Neural progenitor cell (in vitro differentiated cells): ENCODE measurements around the gene PRTFDC1. TPM values are rescaled to one million over a fixed set of nuclear protein-coding genes. Genes with fewer than 3 reads are reported as not detected.

Experiments used
- DNase-seq: peaks from one replicate; pipeline ENCODE4 v3.0.0-alpha.2; 2016; ENCODE audit warnings: low spot score
- H2AFZ ChIP-seq: fragments of 200-600 bp; sonication (generic); replicated peaks from 2 replicates; pipeline ENCODE4 v1.6.1; 2016; ENCODE audit warnings: antibody characterized with exemption
- H3F3A ChIP-seq: fragments of 200-600 bp; sonication (generic); 2 replicates; pipeline ENCODE4 v1.6.1; 2016; ENCODE audit warnings: antibody characterized with exemption, low read depth
- H3K27ac ChIP-seq: fragments of 200-600 bp; sonication (generic); 2 replicates; pipeline ENCODE4 v1.5.1; 2016; ENCODE audit warnings: mild to moderate bottlenecking
- H3K27me3 ChIP-seq: fragments of 200-600 bp; sonication (generic); 2 replicates; pipeline ENCODE4 v1.6.1; 2016; ENCODE audit warnings: mild to moderate bottlenecking, moderate library complexity
- H3K36me3 ChIP-seq: fragments of 200-600 bp; sonication (generic); 2 replicates; pipeline ENCODE4 v1.5.1; 2016
- H3K4me1 ChIP-seq: fragments of 200-600 bp; sonication (generic); 2 replicates; pipeline ENCODE4 v1.6.1; 2016; ENCODE audit warnings: mixed run types
- H3K4me2 ChIP-seq: fragments of 200-600 bp; sonication (generic); 2 replicates; pipeline ENCODE4 v1.6.1; 2016
- H3K4me3 ChIP-seq: fragments of 200-600 bp; sonication (generic); 2 replicates; pipeline ENCODE4 v1.5.1; 2016
- H3K79me2 ChIP-seq: fragments of 200-600 bp; sonication (generic); 2 replicates; pipeline ENCODE4 v1.6.1; 2016; ENCODE audit warnings: low read depth
- H3K9ac ChIP-seq: fragments of 200-600 bp; sonication (generic); 2 replicates; pipeline ENCODE4 v1.6.1; 2016
- H3K9me3 ChIP-seq: fragments of 200-600 bp; sonication (generic); 2 replicates; pipeline ENCODE4 v1.5.1; 2016; ENCODE audit warnings: low read depth
- H4K20me1 ChIP-seq: fragments of 200-600 bp; sonication (generic); 2 replicates; pipeline ENCODE4 v1.6.1; 2016; ENCODE audit warnings: low read depth
- H3K27ac Mint-ChIP-seq: 3 replicates; pipeline ENCODE4 v1.8.0; 2021; ENCODE audit warnings: mixed read lengths
- H3K27me3 Mint-ChIP-seq: 2 replicates; pipeline ENCODE4 v1.8.0; 2022; ENCODE audit warnings: low read depth, mild to moderate bottlenecking, inconsistent platforms, moderate library complexity, mixed read lengths; ENCODE audit not compliant: insufficient read depth
- H3K36me3 Mint-ChIP-seq: 3 replicates; pipeline ENCODE4 v1.8.0; 2021; ENCODE audit warnings: mixed read lengths
- H3K4me1 Mint-ChIP-seq: 3 replicates; pipeline ENCODE4 v1.8.0; 2021; ENCODE audit warnings: mixed read lengths
- H3K4me3 Mint-ChIP-seq: 3 replicates; pipeline ENCODE4 v1.8.0; 2021; ENCODE audit warnings: mild to moderate bottlenecking, moderate library complexity, mixed read lengths
- H3K9me3 Mint-ChIP-seq: 3 replicates; pipeline ENCODE4 v1.8.0; 2020; ENCODE audit warnings: mixed read lengths
- EZH2 ChIP-seq: fragments of 200-600 bp; sonication (generic); IDR thresholded peaks from 2 replicates; pipeline ENCODE4 v1.6.1; 2017; ENCODE audit warnings: antibody characterized with exemption, mild to moderate bottlenecking, moderate library complexity
- EZH2phosphoT487 ChIP-seq: fragments of 200-600 bp; sonication (generic); IDR thresholded peaks from 2 replicates; pipeline ENCODE4 v1.6.1; 2017; ENCODE audit warnings: antibody characterized with exemption
- total RNA-seq: library from RNA; depleted of rRNA; stranded (reverse); fragments of >200 nt; gene quantifications from 2 replicates; pipeline ENCODE4 v1.2.3, GENCODE V29; 2015; ENCODE audit warnings: low replicate concordance
- TF ChIP-seq, protein P1 (sequence below): fragments of 200-600 bp; sonication (generic); IDR thresholded peaks from 2 replicates; pipeline ENCODE4 v1.5.1; 2017; ENCODE audit warnings: antibody characterized with exemption, mild to moderate bottlenecking

Gene PRTFDC1
- total RNA-seq, 1 donor from 2014 or later: 37.7 TPM

- TF ChIP-seq EZH2phosphoT487: no peak
- H3K27me3 ChIP-seq: no peaks in the 10 kb centered on the region
- no peaks in the 10 kb centered on the region for H3K36me3 ChIP-seq
- no peaks in the 10 kb centered on the region for H4K20me1 ChIP-seq
- no peak overlapping the region for H3K27ac ChIP-seq
- Mint-ChIP-seq H3K4me1 (peaks cover 8% of the 10 kb centered on the region), H3K27me3 (no peaks in the 10 kb centered on the region), H3K27ac (no peak overlapping the region), H3K36me3 (no peaks in the 10 kb centered on the region), H3K9me3 (no peaks in the 10 kb centered on the region), H3K4me3 (no peak overlapping the region)
- no peak overlapping the region for H3K4me3 ChIP-seq
- H3F3A ChIP-seq: no peaks in the 10 kb centered on the region
- H2AFZ ChIP-seq: no peak overlapping the region
- no peak for DNase-seq
- H3K9ac ChIP-seq: no peak overlapping the region
- H3K79me2 ChIP-seq: no peaks in the 10 kb centered on the region
- no peaks in the 10 kb centered on the region for H3K9me3 ChIP-seq
- H3K4me2 ChIP-seq: no peak overlapping the region
- no peaks in the 10 kb centered on the region for H3K4me1 ChIP-seq
These were observed 127.9 kb downstream of the PRTFDC1 start for GRCh38 chr10:24824536-24824935.

- Histone ChIP-seq H3K4me1 (no peaks in the 10 kb centered on the region), H4K20me1 (no peaks in the 10 kb centered on the region), H3K27me3 (no peaks in the 10 kb centered on the region), H3K36me3 (no peaks in the 10 kb centered on the region), H3K9me3 (no peaks in the 10 kb centered on the region), H2AFZ (no peak overlapping the region), H3K9ac (no peak overlapping the region), H3K4me2 (no peak overlapping the region), H3F3A (no peaks in the 10 kb centered on the region), H3K79me2 (no peaks in the 10 kb centered on the region), H3K27ac (no peak overlapping the region), H3K4me3 (no peak overlapping the region)
- Mint-ChIP-seq H3K4me1 (peaks cover 8% of the 10 kb centered on the region), H3K27ac (no peak overlapping the region), H3K4me3 (no peak overlapping the region), H3K36me3 (no peaks in the 10 kb centered on the region), H3K27me3 (no peaks in the 10 kb centered on the region), H3K9me3 (no peaks in the 10 kb centered on the region)
- no peak for TF ChIP-seq EZH2
- TF ChIP-seq, protein P1, sequence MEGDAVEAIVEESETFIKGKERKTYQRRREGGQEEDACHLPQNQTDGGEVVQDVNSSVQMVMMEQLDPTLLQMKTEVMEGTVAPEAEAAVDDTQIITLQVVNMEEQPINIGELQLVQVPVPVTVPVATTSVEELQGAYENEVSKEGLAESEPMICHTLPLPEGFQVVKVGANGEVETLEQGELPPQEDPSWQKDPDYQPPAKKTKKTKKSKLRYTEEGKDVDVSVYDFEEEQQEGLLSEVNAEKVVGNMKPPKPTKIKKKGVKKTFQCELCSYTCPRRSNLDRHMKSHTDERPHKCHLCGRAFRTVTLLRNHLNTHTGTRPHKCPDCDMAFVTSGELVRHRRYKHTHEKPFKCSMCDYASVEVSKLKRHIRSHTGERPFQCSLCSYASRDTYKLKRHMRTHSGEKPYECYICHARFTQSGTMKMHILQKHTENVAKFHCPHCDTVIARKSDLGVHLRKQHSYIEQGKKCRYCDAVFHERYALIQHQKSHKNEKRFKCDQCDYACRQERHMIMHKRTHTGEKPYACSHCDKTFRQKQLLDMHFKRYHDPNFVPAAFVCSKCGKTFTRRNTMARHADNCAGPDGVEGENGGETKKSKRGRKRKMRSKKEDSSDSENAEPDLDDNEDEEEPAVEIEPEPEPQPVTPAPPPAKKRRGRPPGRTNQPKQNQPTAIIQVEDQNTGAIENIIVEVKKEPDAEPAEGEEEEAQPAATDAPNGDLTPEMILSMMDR: no peak
- TF ChIP-seq EZH2phosphoT487: no peak
- no peak for DNase-seq
These were observed 128.3 kb downstream of the PRTFDC1 start for GRCh38 chr10:24824124-24824523.

- H3K27ac Mint-ChIP-seq: no peak overlapping the region
- no peaks in the 10 kb centered on the region for H3K36me3 Mint-ChIP-seq
- peaks cover 8% of the 10 kb centered on the region for H3K4me1 Mint-ChIP-seq
- TF ChIP-seq EZH2 (no peak), EZH2phosphoT487 (no peak)
- TF ChIP-seq, protein P1: no peak
- no peak overlapping the region for H2AFZ ChIP-seq
- H3K27me3 Mint-ChIP-seq: no peaks in the 10 kb centered on the region
- no peaks in the 10 kb centered on the region for H3K9me3 Mint-ChIP-seq
- no peak overlapping the region for H3K4me3 ChIP-seq
- H3K4me1 ChIP-seq: no peaks in the 10 kb centered on the region
- H3K9me3 ChIP-seq: no peaks in the 10 kb centered on the region
- no peak overlapping the region for H3K4me2 ChIP-seq
- H4K20me1 ChIP-seq: no peaks in the 10 kb centered on the region
- H3K27ac ChIP-seq: no peak overlapping the region
- DNase-seq: no peak
- H3K36me3 ChIP-seq: no peaks in the 10 kb centered on the region
- H3K27me3 ChIP-seq: no peaks in the 10 kb centered on the region
- H3K9ac ChIP-seq: no peak overlapping the region
- no peak overlapping the region for H3K4me3 Mint-ChIP-seq
- H3F3A ChIP-seq: no peaks in the 10 kb centered on the region
- H3K79me2 ChIP-seq: no peaks in the 10 kb centered on the region
These were observed 129.8 kb downstream of the PRTFDC1 start for GRCh38 chr10:24822590-24822989.

GRCh38 chr10:24821986-24822385 is 130.4 kb downstream of the PRTFDC1 start:
- H3K27me3 Mint-ChIP-seq: no peaks in the 10 kb centered on the region
- Histone ChIP-seq H3F3A (no peaks in the 10 kb centered on the region), H4K20me1 (no peaks in the 10 kb centered on the region), H3K9ac (no peak overlapping the region), H3K27me3 (no peaks in the 10 kb centered on the region), H3K4me1 (no peaks in the 10 kb centered on the region), H2AFZ (no peak overlapping the region), H3K4me3 (no peak overlapping the region), H3K27ac (no peak overlapping the region), H3K36me3 (no peaks in the 10 kb centered on the region), H3K4me2 (no peak overlapping the region), H3K79me2 (no peaks in the 10 kb centered on the region), H3K9me3 (no peaks in the 10 kb centered on the region)
- DNase-seq: no peak
- no peak overlapping the region for H3K4me3 Mint-ChIP-seq
- peaks cover 8% of the 10 kb centered on the region for H3K4me1 Mint-ChIP-seq
- no peaks in the 10 kb centered on the region for H3K9me3 Mint-ChIP-seq
- TF ChIP-seq EZH2phosphoT487 (no peak), EZH2 (no peak)
- TF ChIP-seq, protein P1: no peak
- H3K27ac Mint-ChIP-seq: no peak overlapping the region
- no peaks in the 10 kb centered on the region for H3K36me3 Mint-ChIP-seq
